Astrocyte (in vitro differentiated cells and primary cell): ENCODE measurements around the gene ACKR2. TPM values are rescaled to one million over a fixed set of nuclear protein-coding genes. Genes with fewer than 3 reads are reported as not detected.

Source experiments
- DNase-seq: peaks from one replicate; pipeline ENCODE4 v3.0.0-alpha.2; 2010; ENCODE audit warnings: low read depth
- FAIRE-seq: peaks from 2 replicates; lab custom pipeline; 2011; peaks lifted over from hg19 to GRCh38; lab: Jason Lieb, UNC
- H2AFZ ChIP-seq: 2 replicates; pipeline ENCODE4 v1.6.0; 2012; ENCODE audit warnings: low read depth, low read length, inconsistent platforms
- H3K27ac ChIP-seq: 2 replicates; pipeline ENCODE4 v1.5.1; 2011; ENCODE audit warnings: low read depth, low read length, inconsistent platforms
- H3K27me3 ChIP-seq: 2 replicates; pipeline ENCODE4 v1.6.0; 2011; ENCODE audit warnings: low read length, inconsistent platforms; ENCODE audit not compliant: insufficient read depth
- H3K36me3 ChIP-seq: 2 replicates; pipeline ENCODE4 v1.5.1; 2011; ENCODE audit warnings: low read length, inconsistent platforms; ENCODE audit not compliant: insufficient read depth
- H3K4me1 ChIP-seq: 2 replicates; pipeline ENCODE4 v1.5.1; 2011; ENCODE audit warnings: low read length, inconsistent platforms; ENCODE audit not compliant: insufficient read depth
- H3K4me2 ChIP-seq: 2 replicates; pipeline ENCODE4 v1.6.0; 2012; ENCODE audit warnings: low read length, inconsistent platforms
- H3K4me3 ChIP-seq: 2 replicates; pipeline ENCODE4 v1.5.1; 2011; ENCODE audit warnings: low read depth, mild to moderate bottlenecking, low read length, inconsistent platforms; ENCODE audit not compliant: insufficient read depth
- H3K79me2 ChIP-seq: 2 replicates; pipeline ENCODE4 v1.6.0; 2012; ENCODE audit warnings: mild to moderate bottlenecking, low read length, inconsistent platforms; ENCODE audit not compliant: insufficient read depth
- H3K9ac ChIP-seq: 2 replicates; pipeline ENCODE4 v1.6.0; 2012; ENCODE audit warnings: mild to moderate bottlenecking, low read length, inconsistent platforms
- H3K9me3 ChIP-seq: 2 replicates; pipeline ENCODE4 v1.5.1; 2012; ENCODE audit warnings: low read depth, mild to moderate bottlenecking, low read length, inconsistent platforms; ENCODE audit not compliant: insufficient read depth
- H4K20me1 ChIP-seq: 2 replicates; pipeline ENCODE4 v1.6.0; 2012; ENCODE audit warnings: low read length, inconsistent platforms; ENCODE audit not compliant: insufficient read depth
- H3K27ac Mint-ChIP-seq: one replicate; pipeline ENCODE4 v1.8.0; 2021; ENCODE audit warnings: mild to moderate bottlenecking, mixed read lengths; ENCODE audit not compliant: unreplicated experiment
- H3K27me3 Mint-ChIP-seq: one replicate; pipeline ENCODE4 v1.8.0; 2021; ENCODE audit warnings: low read depth, mixed read lengths; ENCODE audit not compliant: unreplicated experiment
- H3K36me3 Mint-ChIP-seq: one replicate; pipeline ENCODE4 v1.8.0; 2021; ENCODE audit warnings: low read depth, mixed read lengths; ENCODE audit not compliant: unreplicated experiment
- H3K4me1 Mint-ChIP-seq: one replicate; pipeline ENCODE4 v1.8.0; 2021; ENCODE audit warnings: low read depth, mixed read lengths; ENCODE audit not compliant: unreplicated experiment
- H3K4me3 Mint-ChIP-seq: one replicate; pipeline ENCODE4 v1.8.0; 2021; ENCODE audit warnings: mild to moderate bottlenecking, moderate library complexity, mixed read lengths; ENCODE audit not compliant: unreplicated experiment
- H3K9me3 Mint-ChIP-seq: one replicate; pipeline ENCODE4 v1.8.0; 2021; ENCODE audit warnings: mild to moderate bottlenecking, mixed read lengths; ENCODE audit not compliant: unreplicated experiment
- CTCF ChIP-seq: IDR thresholded peaks from 2 replicates; pipeline ENCODE4 v1.5.1; 2011; ENCODE audit warnings: low read depth, mild to moderate bottlenecking, inconsistent platforms, low read length, moderate library complexity; ENCODE audit not compliant: insufficient read depth
- EZH2 ChIP-seq: IDR thresholded peaks from 2 replicates; pipeline ENCODE4 v1.6.1; 2012; ENCODE audit warnings: mild to moderate bottlenecking, low read length, inconsistent platforms; ENCODE audit not compliant: insufficient read depth
- total RNA-seq: library from RNA; stranded (reverse); gene quantifications from 2 replicates; pipeline ENCODE4 v1.2.1, GENCODE V29; 2021

ACKR2 gene
- total RNA-seq, 1 donor from 2014 or later: 1.7 TPM

- no peak for FAIRE-seq
- peaks cover 41% of the 10 kb centered on the region for H4K20me1 ChIP-seq
- Mint-ChIP-seq H3K27ac (no peak overlapping the region), H3K27me3 (no peaks in the 10 kb centered on the region), H3K4me3 (no peak overlapping the region), H3K4me1 (peaks cover 3% of the 10 kb centered on the region), H3K9me3 (no peaks in the 10 kb centered on the region), H3K36me3 (peaks cover 4% of the 10 kb centered on the region)
- H3K27me3 ChIP-seq: no peaks in the 10 kb centered on the region
- peaks cover 7% of the 10 kb centered on the region for H3K36me3 ChIP-seq
- H3K9ac ChIP-seq: no peak overlapping the region
- H2AFZ ChIP-seq: no peak overlapping the region
- no peak for DNase-seq
- H3K79me2 ChIP-seq: peaks cover 58% of the 10 kb centered on the region
- H3K27ac ChIP-seq: no peak overlapping the region
- no peak for TF ChIP-seq EZH2
- no peak for TF ChIP-seq CTCF
- no peaks in the 10 kb centered on the region for H3K4me1 ChIP-seq
- no peaks in the 10 kb centered on the region for H3K9me3 ChIP-seq
- H3K4me3 ChIP-seq: no peak overlapping the region
- no peak overlapping the region for H3K4me2 ChIP-seq
Measured at GRCh38 chr3:42795621-42796181, 13.5 kb upstream of the ACKR2 start.

- FAIRE-seq (no peak), DNase-seq (no peak)
- H3K9me3 Mint-ChIP-seq: no peaks in the 10 kb centered on the region
- peaks cover 4% of the 10 kb centered on the region for H3K36me3 Mint-ChIP-seq
- H3K36me3 ChIP-seq: peaks cover 4% of the 10 kb centered on the region
- H3K9ac ChIP-seq: no peak overlapping the region
- H4K20me1 ChIP-seq: peaks cover 43% of the 10 kb centered on the region
- no peaks in the 10 kb centered on the region for H3K27me3 Mint-ChIP-seq
- H3K27me3 ChIP-seq: no peaks in the 10 kb centered on the region
- H3K79me2 ChIP-seq: peaks cover 59% of the 10 kb centered on the region
- H3K4me1 Mint-ChIP-seq: peaks cover 3% of the 10 kb centered on the region
- H3K4me3 Mint-ChIP-seq: no peak overlapping the region
- no peaks in the 10 kb centered on the region for H3K4me1 ChIP-seq
- H3K4me3 ChIP-seq: no peak overlapping the region
- H3K4me2 ChIP-seq: no peak overlapping the region
- TF ChIP-seq CTCF: no peak
- no peak for TF ChIP-seq EZH2
- H2AFZ ChIP-seq: no peak overlapping the region
- H3K27ac Mint-ChIP-seq: no peak overlapping the region
- no peaks in the 10 kb centered on the region for H3K9me3 ChIP-seq
- no peak overlapping the region for H3K27ac ChIP-seq
Measured at GRCh38 chr3:42796332-42796885, 12.8 kb upstream of the ACKR2 start.

- no peak overlapping the region for H3K4me3 Mint-ChIP-seq
- FAIRE-seq: no peak
- no peak overlapping the region for H2AFZ ChIP-seq
Measured at GRCh38 chr3:42799376-42799775, 9.9 kb upstream of the ACKR2 start.

More at GRCh38 chr3:42799376-42799775, 9.9 kb upstream of the ACKR2 start:
- H3K9me3 ChIP-seq: no peaks in the 10 kb centered on the region
- no peak overlapping the region for H3K27ac ChIP-seq
- peaks cover 53% of the 10 kb centered on the region for H4K20me1 ChIP-seq
- no peaks in the 10 kb centered on the region for H3K36me3 Mint-ChIP-seq
- H3K9ac ChIP-seq: no peak overlapping the region
- H3K4me1 ChIP-seq: peaks cover 8% of the 10 kb centered on the region
- H3K4me1 Mint-ChIP-seq: peaks cover 16% of the 10 kb centered on the region
- H3K27ac Mint-ChIP-seq: no peak overlapping the region
- no peak overlapping the region for H3K4me2 ChIP-seq
- no peaks in the 10 kb centered on the region for H3K36me3 ChIP-seq
- no peak overlapping the region for H3K4me3 ChIP-seq
- H3K79me2 ChIP-seq: peaks cover 72% of the 10 kb centered on the region
- TF ChIP-seq CTCF: no peak
- TF ChIP-seq EZH2: no peak
- no peak for DNase-seq
- H3K9me3 Mint-ChIP-seq: peaks cover 2% of the 10 kb centered on the region
- no peaks in the 10 kb centered on the region for H3K27me3 Mint-ChIP-seq
- H3K27me3 ChIP-seq: no peaks in the 10 kb centered on the region
